Esophagus mucosa (tissue), 1 donor: Measurements from ENCODE around the gene STARD6. TPM values are rescaled to one million over a fixed set of nuclear protein-coding genes. Genes with fewer than 3 reads are reported as not detected.
"Not testable (repeated sequence)": the region's sequence is repeated elsewhere in the genome, so short reads cannot be mapped to it uniquely, and the experiment has no call there.

ENCODE experiments used
- ATAC-seq: fragments of 200-7000 bp; cut with Tn5 transposase; one replicate; pipeline ENCODE4 v1.9.1; 2020
- total RNA-seq: library from RNA; stranded (reverse); gene quantifications from one replicate; pipeline ENCODE4 v1.2.4, GENCODE V29; 2023
- donor health status: DM: yes; HTN: yes; CAD: no.

The STARD6 gene, protein sequence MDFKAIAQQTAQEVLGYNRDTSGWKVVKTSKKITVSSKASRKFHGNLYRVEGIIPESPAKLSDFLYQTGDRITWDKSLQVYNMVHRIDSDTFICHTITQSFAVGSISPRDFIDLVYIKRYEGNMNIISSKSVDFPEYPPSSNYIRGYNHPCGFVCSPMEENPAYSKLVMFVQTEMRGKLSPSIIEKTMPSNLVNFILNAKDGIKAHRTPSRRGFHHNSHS
- not detected for total RNA-seq

DNA sequence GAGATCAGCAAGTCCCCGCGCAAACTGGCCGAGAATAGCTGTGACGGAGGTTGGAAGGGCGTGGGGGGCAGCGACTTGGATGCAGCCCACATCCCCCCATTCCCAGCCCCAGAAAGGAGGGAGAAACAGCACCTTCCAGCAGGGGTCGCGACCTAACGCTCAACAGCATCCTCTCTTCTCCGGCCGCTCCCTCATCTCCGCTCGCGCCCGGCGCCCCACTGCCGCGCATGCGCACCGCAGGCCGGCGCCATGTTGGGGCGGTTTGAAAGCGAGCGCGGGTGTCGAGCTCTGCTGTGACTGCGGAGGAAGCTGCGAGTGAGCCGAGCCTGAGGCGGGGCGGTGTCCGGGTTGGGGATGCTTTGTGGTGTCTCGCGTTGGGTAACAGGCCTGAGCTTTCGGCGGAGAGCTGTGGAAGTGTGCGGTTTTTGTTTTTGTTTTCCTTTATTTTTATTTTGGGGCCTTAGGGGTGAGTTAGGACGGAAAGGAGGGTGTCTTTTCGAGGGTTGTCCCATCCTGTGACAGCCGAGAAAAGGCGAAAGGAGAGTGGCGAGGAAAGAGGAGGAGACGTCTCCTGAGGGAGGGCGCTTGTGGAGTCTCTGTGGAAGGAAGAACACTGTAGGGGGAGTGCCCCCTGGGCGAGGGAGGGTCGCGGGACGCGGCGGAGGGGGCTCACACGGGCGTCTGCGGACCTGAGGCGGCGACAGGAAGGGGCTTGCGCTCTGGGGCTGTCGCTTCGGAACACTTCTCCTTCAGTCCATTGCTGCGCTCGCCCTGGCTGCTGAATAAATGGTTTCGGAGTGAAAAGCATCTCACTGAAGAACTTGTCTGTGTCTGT, at the start of gene STARD6, which contains the start of gene C18orf54:
Gene STARD6 (minus strand): TSS at position 199 of the 835 bp plus-strand sequence. CDS start 3,285 bp downstream, outside the sequence.
Gene C18orf54 (plus strand): TSS at position 247 of the 835 bp plus-strand sequence. CDS start 2,667 bp downstream, outside the sequence.
- ATAC-seq, result peak; percentile 98

- ATAC-seq, result no peak
Observed at GRCh38 chr18:54405290-54405689, 47.6 kb upstream of the STARD6 start.

GRCh38 chr18:54396760-54397159, 39.1 kb upstream of the STARD6 start:
- no peak for ATAC-seq

DNA sequence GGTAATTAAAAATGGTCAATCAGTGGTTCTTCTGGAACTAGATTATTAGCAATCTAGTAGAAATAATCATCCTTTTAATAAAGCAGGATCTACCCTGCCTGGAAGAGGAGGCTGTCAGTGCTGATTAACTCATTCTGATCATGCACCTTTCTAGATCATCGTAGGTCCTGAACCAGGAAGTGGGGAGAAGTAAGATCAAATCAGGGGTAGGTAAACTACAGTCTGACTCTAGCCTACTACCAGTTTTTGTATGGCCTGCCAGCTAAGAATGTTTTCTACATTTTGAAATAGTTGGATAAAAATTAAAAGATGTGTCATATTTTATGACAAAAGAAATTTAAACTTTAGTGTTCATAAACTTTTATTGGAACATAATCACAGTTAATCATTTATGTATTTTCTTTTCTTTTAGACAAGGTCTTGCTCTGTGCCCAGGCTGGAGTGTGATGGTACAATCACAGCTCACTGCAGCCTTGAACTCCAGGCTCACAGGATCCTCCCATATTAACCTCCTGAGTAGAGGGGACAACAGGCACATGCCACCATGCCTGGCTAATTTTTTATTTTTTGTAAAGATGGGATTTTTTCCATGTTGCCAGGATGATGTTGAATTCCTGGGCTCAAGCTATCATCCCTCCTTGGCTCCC, 36.1 kb upstream of the STARD6 start:
- ATAC-seq, result no peak

- peak; percentile 72 for ATAC-seq
Observed at GRCh38 chr18:54392543-54393023, 34.9 kb upstream of the STARD6 start.

DNA sequence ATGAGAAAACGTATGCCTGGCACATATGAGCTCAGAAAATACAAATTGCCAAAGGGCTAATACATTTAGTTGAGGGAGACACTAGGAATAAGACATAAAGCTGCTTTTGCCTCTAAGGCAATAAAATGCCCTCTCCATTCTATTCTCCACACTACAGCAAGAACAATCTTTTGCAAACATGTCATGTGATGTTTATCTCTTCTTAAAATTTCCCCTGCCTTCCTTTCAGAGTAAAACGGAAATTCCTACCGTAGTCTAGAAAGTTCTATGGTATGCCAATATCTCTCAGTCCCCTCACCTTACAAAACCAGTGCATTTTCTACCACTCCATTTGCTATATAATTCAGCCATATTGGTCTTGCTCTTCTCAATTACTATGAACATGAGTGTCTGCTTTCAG, 33.2 kb upstream of the STARD6 start:
- no peak for ATAC-seq

- no peak for ATAC-seq
Observed at GRCh38 chr18:54389143-54389505, 31.5 kb upstream of the STARD6 start.

GRCh38 chr18:54388203-54389142, 30.8 kb upstream of the STARD6 start:
- ATAC-seq, result peak; percentile 70

DNA sequence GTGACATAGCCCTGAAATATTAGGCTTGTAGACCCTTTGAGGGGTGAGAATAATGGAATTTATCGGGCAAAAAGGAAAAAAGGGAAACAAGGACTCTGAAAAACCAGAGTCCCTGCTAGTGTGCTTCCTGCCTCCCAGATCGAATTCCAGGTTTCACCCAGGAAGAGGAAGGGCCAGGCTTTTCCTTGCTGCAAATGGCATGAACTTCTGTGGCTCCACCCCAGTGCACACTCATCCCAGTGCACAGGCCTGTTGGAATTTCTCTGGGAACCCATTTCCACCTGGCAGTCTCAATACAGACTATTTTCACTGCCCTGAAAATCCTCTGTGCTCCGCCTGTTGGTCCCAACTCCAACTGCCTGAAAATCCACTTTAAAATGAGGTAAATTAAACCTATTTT, 30.0 kb upstream of the STARD6 start:
- ATAC-seq, result no peak

DNA sequence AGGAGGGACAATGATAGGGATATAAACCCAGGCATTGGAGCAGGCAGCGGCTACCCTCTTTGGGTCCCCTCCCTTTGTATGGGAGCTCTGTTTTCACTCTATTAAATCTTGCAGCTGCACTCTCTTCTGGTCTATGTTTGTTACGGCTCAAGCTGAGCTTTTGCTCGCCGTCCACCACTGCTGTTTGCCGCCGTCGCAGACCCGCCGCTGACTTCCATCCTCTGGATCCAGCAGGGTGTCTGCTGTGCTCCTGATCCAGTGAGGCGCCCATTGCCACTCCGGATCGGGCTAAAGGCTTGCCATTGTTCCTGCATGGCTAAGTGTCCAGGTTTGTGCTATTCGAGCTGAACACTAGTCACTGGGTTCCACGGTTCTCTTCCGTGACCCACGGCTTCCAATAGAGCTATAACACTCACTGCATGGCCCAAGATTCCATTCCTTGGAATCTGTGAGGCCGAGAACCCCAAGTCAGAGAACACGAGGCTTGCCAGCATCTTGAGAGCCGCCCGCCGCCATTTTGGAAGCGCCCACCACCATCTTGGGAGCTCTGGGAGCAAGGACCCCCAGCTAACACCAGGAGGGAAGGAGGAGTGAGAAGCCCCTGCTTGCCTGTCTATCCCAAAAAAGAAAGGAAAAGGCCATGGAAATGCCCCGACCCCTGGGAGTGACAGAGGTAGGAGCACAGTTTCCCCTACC, 29.3 kb upstream of the STARD6 start:
- not testable (repeated sequence) for ATAC-seq

DNA sequence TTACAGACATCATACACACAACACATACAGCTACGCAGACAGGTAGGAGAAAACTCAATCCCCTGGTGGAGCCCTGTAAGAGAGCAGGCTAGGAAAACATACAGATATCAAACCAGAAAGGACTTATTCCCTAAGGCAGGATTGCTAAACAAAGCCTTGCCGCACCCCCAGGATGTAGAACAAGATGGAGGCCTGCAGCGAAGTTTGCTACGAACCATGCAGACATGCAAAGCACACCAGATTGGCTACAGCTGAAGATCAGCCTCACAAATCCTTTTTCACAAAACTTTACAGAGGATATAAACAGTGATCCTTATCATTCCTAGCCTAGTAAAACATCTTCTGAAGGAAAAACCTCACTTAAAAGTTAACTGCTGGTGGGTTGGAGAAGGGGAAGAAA, 28.4 kb upstream of the STARD6 start:
- no peak for ATAC-seq

GRCh38 chr18:54382733-54383252, 25.1 kb upstream of the STARD6 start:
- ATAC-seq, result no peak

GRCh38 chr18:54382076-54382475, 24.4 kb upstream of the STARD6 start:
- ATAC-seq, result no peak

- no peak for ATAC-seq
Observed at GRCh38 chr18:54381640-54382039, 24.0 kb upstream of the STARD6 start.

DNA sequence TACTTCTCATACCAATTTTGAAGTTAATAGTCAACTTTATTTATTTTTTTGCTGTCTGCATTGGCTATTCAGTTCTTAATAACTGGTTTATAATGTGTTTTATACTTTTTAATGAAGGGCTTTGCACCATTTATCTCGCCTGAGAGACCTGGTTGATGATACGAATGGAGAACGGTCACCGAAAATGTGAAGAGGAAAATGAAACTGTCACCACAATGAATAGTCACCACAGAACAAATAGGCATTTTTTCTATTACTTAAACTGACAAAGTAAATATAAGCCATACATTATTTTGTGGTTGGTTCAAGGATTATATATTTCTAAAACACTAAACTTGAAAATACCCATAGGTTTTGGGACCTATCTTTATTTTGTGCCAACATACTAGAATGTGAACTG, 20.4 kb upstream of the STARD6 start:
- no peak for ATAC-seq

GRCh38 chr18:54360406-54360805, 2.7 kb upstream of the STARD6 start:
- ATAC-seq, result no peak

GRCh38 chr18:54359233-54359632, 1.6 kb upstream of the STARD6 start:
- no peak for ATAC-seq

DNA sequence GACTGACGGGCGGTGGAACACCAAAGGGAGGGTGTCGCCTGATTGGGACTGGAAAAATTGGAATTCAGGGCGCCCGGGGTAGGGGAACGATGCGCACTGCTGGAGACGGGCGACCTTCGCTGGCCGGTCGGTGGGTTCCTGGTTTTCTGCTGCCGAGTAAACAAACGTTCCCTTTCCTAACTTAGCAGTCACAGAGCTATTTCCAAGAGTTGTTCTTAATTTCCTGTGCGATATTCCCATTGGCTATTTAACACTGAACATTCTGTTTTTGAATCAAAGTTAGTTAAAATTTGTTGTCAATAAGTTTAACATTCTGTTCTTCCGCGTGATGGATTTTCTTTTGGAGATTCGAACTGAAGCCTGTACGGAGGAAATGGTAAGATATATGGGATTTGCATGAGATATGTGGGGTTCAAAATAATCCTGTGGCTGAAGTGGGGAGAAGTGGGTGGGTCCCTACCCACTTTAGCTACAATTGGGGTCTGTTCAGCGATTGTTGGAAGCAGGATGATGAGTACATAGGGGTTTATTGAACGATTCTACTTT, 910 bp upstream of the STARD6 start:
- no peak for ATAC-seq

GRCh38 chr18:54357082-54357659, 487 bp downstream of the STARD6 start:
- peak; percentile 6 for ATAC-seq

GRCh38 chr18:54351186-54351585, 6.5 kb downstream of the STARD6 start:
- ATAC-seq, result no peak

- no peak for ATAC-seq
Observed at GRCh38 chr18:54338230-54338629, 19.4 kb downstream of the STARD6 start.
